CMK (cell line): ENCODE results near the gene CCDC144A.
"Not testable (repeated sequence)": the region's sequence is repeated elsewhere in the genome, so short reads cannot be mapped to it uniquely, and the experiment has no call there.

Source experiments
- DNase-seq: peaks from one replicate; pipeline ENCODE4 v3.0.0-alpha.2; 2010; ENCODE audit warnings: low read depth

Gene CCDC144A

DNA sequence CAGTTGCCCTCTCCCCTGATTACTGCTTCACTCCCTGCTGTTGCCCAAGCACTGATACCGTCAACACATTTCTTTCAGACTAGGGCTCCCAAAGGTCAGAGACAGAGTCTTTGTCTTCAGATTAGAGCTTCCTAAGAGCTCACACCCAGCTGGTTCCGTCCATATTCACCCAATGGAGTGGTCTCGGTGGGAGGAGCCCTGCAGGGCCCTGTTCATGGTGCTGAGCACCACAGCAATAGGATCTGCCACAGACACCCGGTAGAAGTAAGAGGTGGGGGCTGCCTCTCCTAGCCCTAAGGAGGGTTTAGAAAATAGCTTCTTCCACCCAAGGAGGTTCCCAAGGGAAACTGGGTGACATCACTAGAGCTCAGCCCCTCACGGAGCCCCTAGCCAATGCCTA, 128.3 kb downstream of the CCDC144A start:
- DNase-seq, result no peak

GRCh38 chr17:16818821-16819683, 129.0 kb downstream of the CCDC144A start:
- DNase-seq, result no peak

DNA sequence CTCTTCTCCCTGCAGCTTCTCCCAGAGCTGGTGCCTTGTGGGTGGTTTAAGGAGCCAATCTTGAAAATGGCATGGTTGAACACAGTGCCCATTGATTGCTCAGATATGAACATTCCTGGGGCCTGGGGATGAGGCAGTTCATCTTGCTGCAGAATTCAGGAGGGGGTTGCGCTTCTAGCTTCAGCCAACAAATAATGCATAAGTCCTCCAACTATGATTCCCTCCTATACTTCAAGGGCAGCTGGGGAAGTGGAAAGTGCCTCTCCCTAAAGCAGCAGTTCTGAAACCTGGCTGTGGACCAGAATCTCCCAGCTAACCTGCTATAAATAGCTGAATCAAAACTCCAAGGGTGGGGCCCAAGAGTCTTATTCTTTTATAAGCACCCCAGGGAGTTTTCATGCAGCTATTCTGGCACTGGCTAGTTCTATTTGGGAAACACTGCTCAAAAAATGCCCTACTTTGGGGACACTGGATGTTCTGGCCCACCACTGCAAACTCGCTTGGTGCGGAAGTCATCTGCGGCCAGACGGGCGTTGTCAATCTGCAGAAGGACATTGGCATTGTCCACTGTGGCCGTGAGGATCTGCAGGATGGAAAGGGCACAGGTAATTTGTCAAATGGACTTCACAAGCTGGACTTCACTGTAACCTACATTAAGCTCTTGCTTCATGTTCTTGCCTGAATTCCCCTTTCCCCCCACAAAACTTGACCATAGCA, 130.3 kb downstream of the CCDC144A start:
- no peak for DNase-seq

- DNase-seq, result no peak
Observed at GRCh38 chr17:16820979-16821543, 131.0 kb downstream of the CCDC144A start.

DNA sequence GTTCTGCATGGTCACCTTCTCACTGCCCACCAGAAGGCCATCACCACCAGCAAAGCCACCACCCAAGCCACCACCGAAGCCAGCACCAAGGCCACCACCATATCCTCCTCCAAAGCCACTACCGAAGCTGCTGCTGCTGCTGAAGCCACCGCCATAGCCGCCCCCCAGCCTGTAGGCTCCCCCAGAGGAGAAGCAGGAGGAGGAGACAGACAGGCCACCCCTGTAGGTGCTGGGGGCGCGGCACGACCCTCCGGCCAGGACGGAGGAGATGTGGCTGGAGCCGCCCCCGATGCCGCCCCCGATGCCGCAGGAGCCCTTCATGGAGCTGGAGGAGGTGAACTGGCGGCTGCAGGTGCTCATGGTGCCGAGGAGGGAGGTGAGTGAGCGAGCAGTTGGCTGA, 132.1 kb downstream of the CCDC144A start:
- DNase-seq, result not testable (repeated sequence)

GRCh38 chr17:16823768-16824406, 133.8 kb downstream of the CCDC144A start:
- not testable (repeated sequence) for DNase-seq
